Activated CD4-positive, alpha-beta T cell treated with anti-CD3 and anti-CD28 coated beads, Interleukin-2, amount 10 ng/mL, durations not matched to agents 24 days and 14 days (primary cell): ENCODE results near the gene CES4A. TPM values are rescaled to one million over a fixed set of nuclear protein-coding genes. Genes with fewer than 3 reads are reported as not detected.
A peak's percentile ranks its signal among the peaks of the same experiment; 100 is the strongest.
"Not testable (repeated sequence)": the region's sequence is repeated elsewhere in the genome, so short reads cannot be mapped to it uniquely, and the experiment has no call there.

Experiments used
- DNase-seq: peaks from one replicate; pipeline ENCODE4 v3.0.0; 2022
- H3K27ac Mint-ChIP-seq: one replicate; pipeline ENCODE4 v1.8.0; 2022; ENCODE audit warnings: mild to moderate bottlenecking, mixed read lengths
- H3K27me3 Mint-ChIP-seq: one replicate; pipeline ENCODE4 v1.8.0; 2022; ENCODE audit warnings: mixed read lengths
- H3K36me3 Mint-ChIP-seq: one replicate; pipeline ENCODE4 v1.8.0; 2022; ENCODE audit warnings: low read depth, mild to moderate bottlenecking, mixed read lengths
- H3K4me1 Mint-ChIP-seq: one replicate; pipeline ENCODE4 v1.8.0; 2021; ENCODE audit warnings: mixed read lengths
- H3K4me3 Mint-ChIP-seq: one replicate; pipeline ENCODE4 v1.8.0; 2022; ENCODE audit warnings: mild to moderate bottlenecking, moderate library complexity, mixed read lengths
- H3K9me3 Mint-ChIP-seq: one replicate; pipeline ENCODE4 v1.8.0; 2021; ENCODE audit warnings: mixed read lengths
- intact Hi-C: fragments of 100-400 bp; cut with micrococcal nuclease; formaldehyde crosslinking; loops from one replicate; pipeline ENCODE4 v1.15.1; 2023
- total RNA-seq: library from RNA; stranded (reverse); gene quantifications from 2 replicates; pipeline ENCODE4 v1.2.3, GENCODE V29; 2022

Gene CES4A
- total RNA-seq, result 27.0 and 27.5 TPM in 2 replicates

- DNase-seq, result no peak
- peak within 1 kb of the TSS; percentile 97 for H3K27ac Mint-ChIP-seq
- intact Hi-C loops, result no loop called here
- peaks cover 10% of the 10 kb centered on the region for H3K36me3 Mint-ChIP-seq
- H3K27me3 Mint-ChIP-seq, result no peaks in the 10 kb centered on the region
- H3K9me3 Mint-ChIP-seq, result peaks cover 4% of the 10 kb centered on the region
- peak within 1 kb of the TSS; percentile 21 for H3K4me3 Mint-ChIP-seq
- H3K4me1 Mint-ChIP-seq, result peaks cover 45% of the 10 kb centered on the region
These were observed at the start of gene CES4A for GRCh38 chr16:66988197-66988788. TSS of gene CES4A (plus strand) at chr16:66988589. CDS start at chr16:66988773, 184 bp downstream.

GRCh38 chr16:66939366-66939765 lies 49.0 kb upstream of the CES4A start:
- no peaks in the 10 kb centered on the region for H3K9me3 Mint-ChIP-seq
- DNase-seq, result no peak
- intact Hi-C loops, result no loop called here
- no peaks in the 10 kb centered on the region for H3K27me3 Mint-ChIP-seq
- H3K27ac Mint-ChIP-seq, result no peak overlapping the region
- H3K4me1 Mint-ChIP-seq, result peaks cover 21% of the 10 kb centered on the region
- H3K36me3 Mint-ChIP-seq, result peaks cover 36% of the 10 kb centered on the region
- H3K4me3 Mint-ChIP-seq, result no peak overlapping the region

- peaks cover 18% of the 10 kb centered on the region for H3K4me1 Mint-ChIP-seq
- intact Hi-C loops, result no loop called here
- no peak overlapping the region for H3K27ac Mint-ChIP-seq
- H3K36me3 Mint-ChIP-seq, result peaks cover 36% of the 10 kb centered on the region
- no peaks in the 10 kb centered on the region for H3K27me3 Mint-ChIP-seq
- no peak overlapping the region for H3K4me3 Mint-ChIP-seq
- no peaks in the 10 kb centered on the region for H3K9me3 Mint-ChIP-seq
- no peak for DNase-seq
These were observed 48.2 kb upstream of the CES4A start for GRCh38 chr16:66940236-66940635.

GRCh38 chr16:66942981-66943380 lies 45.4 kb upstream of the CES4A start:
- intact Hi-C loops, result no loop called here
- H3K4me1 Mint-ChIP-seq, result peaks cover 9% of the 10 kb centered on the region
- DNase-seq, result no peak
- H3K4me3 Mint-ChIP-seq, result no peak overlapping the region
- no peak overlapping the region for H3K27ac Mint-ChIP-seq
- H3K27me3 Mint-ChIP-seq, result no peaks in the 10 kb centered on the region
- H3K9me3 Mint-ChIP-seq, result no peaks in the 10 kb centered on the region
- peaks cover 25% of the 10 kb centered on the region for H3K36me3 Mint-ChIP-seq

- peaks cover 14% of the 10 kb centered on the region for H3K4me1 Mint-ChIP-seq
- H3K4me3 Mint-ChIP-seq, result no peak overlapping the region
- peaks cover 5% of the 10 kb centered on the region for H3K27me3 Mint-ChIP-seq
These were observed 44.8 kb upstream of the CES4A start for GRCh38 chr16:66943426-66944053.

GRCh38 chr16:66944054-66944441 lies 44.3 kb upstream of the CES4A start:
- no peaks in the 10 kb centered on the region for H3K9me3 Mint-ChIP-seq
- H3K27me3 Mint-ChIP-seq, result peaks cover 10% of the 10 kb centered on the region
- intact Hi-C loops, result no loop called here
- no peak overlapping the region for H3K4me3 Mint-ChIP-seq
- H3K36me3 Mint-ChIP-seq, result peaks cover 21% of the 10 kb centered on the region
- H3K4me1 Mint-ChIP-seq, result peaks cover 15% of the 10 kb centered on the region
- H3K27ac Mint-ChIP-seq, result no peak overlapping the region
- no peak for DNase-seq

More at GRCh38 chr16:66943426-66944053, 44.8 kb upstream of the CES4A start:
- no peaks in the 10 kb centered on the region for H3K9me3 Mint-ChIP-seq
- H3K27ac Mint-ChIP-seq, result no peak overlapping the region
- H3K36me3 Mint-ChIP-seq, result peaks cover 24% of the 10 kb centered on the region
- no peak for DNase-seq
- intact Hi-C loops, result no loop called here

- intact Hi-C loops, result loop anchor here (5.0 kb wide), 1 partner anchor 212 kb away; the partner anchor contains the start of genes FBXL8 and TRADD
- not testable (repeated sequence) for DNase-seq, H3K4me3 Mint-ChIP-seq, H3K27ac Mint-ChIP-seq, H3K9me3 Mint-ChIP-seq
- Mint-ChIP-seq H3K4me1 (peaks cover 15% of the 10 kb centered on the region), H3K27me3 (peaks cover 19% of the 10 kb centered on the region), H3K36me3 (peaks cover 17% of the 10 kb centered on the region)
These were observed 43.4 kb upstream of the CES4A start for GRCh38 chr16:66944971-66945370.

- DNase-seq, result no peak
- peaks cover 18% of the 10 kb centered on the region for H3K4me1 Mint-ChIP-seq
- no peak overlapping the region for H3K27ac Mint-ChIP-seq
- H3K27me3 Mint-ChIP-seq, result peaks cover 24% of the 10 kb centered on the region
- intact Hi-C loops, result loop anchor here (5.0 kb wide), 1 partner anchor 211 kb away; the partner anchor contains the start of genes FBXL8 and TRADD
- no peaks in the 10 kb centered on the region for H3K9me3 Mint-ChIP-seq
- H3K4me3 Mint-ChIP-seq, result no peak overlapping the region
- peaks cover 17% of the 10 kb centered on the region for H3K36me3 Mint-ChIP-seq
These were observed 42.5 kb upstream of the CES4A start for GRCh38 chr16:66945939-66946338.

- intact Hi-C loops, result loop anchor here (5.0 kb wide), 1 partner anchor 211 kb away; the partner anchor contains the start of genes FBXL8 and TRADD
- H3K27ac Mint-ChIP-seq, result no peak overlapping the region
- H3K4me3 Mint-ChIP-seq, result no peak overlapping the region
- DNase-seq, result no peak
- H3K36me3 Mint-ChIP-seq, result peaks cover 14% of the 10 kb centered on the region
- no peaks in the 10 kb centered on the region for H3K9me3 Mint-ChIP-seq
- peaks cover 18% of the 10 kb centered on the region for H3K4me1 Mint-ChIP-seq
- peaks cover 29% of the 10 kb centered on the region for H3K27me3 Mint-ChIP-seq
These were observed 41.8 kb upstream of the CES4A start for GRCh38 chr16:66946541-66946940.

- Mint-ChIP-seq H3K9me3 (no peaks in the 10 kb centered on the region), H3K4me3 (no peak overlapping the region), H3K27me3 (peaks cover 32% of the 10 kb centered on the region), H3K27ac (peak overlapping the region; percentile 23), H3K36me3 (peaks cover 11% of the 10 kb centered on the region), H3K4me1 (peaks cover 18% of the 10 kb centered on the region)
- DNase-seq, result no peak
- intact Hi-C loops, result loop anchor here (1.0 to 5.0 kb wide), 2 partner anchors 52 to 210 kb away; partner anchors contain the start of genes FBXL8 and TRADD
These were observed 41.5 kb upstream of the CES4A start for GRCh38 chr16:66946974-66947301.

GRCh38 chr16:66947302-66948065 lies 40.9 kb upstream of the CES4A start:
- H3K36me3 Mint-ChIP-seq, result peaks cover 6% of the 10 kb centered on the region

GRCh38 chr16:66948134-66948836 lies 40.1 kb upstream of the CES4A start:
- peak; percentile 70 for DNase-seq
- H3K27me3 Mint-ChIP-seq, result peaks cover 37% of the 10 kb centered on the region
- intact Hi-C loops, result loop anchor here (5.0 kb wide), 1 partner anchor 209 kb away; the partner anchor contains the start of genes FBXL8 and TRADD
- peak overlapping the region; percentile 89 for H3K4me3 Mint-ChIP-seq
- H3K27ac Mint-ChIP-seq, result peak overlapping the region; percentile 48
- no peaks in the 10 kb centered on the region for H3K9me3 Mint-ChIP-seq
- peaks cover 18% of the 10 kb centered on the region for H3K4me1 Mint-ChIP-seq
- no peaks in the 10 kb centered on the region for H3K36me3 Mint-ChIP-seq

More at GRCh38 chr16:66947302-66948065, 40.9 kb upstream of the CES4A start:
- Mint-ChIP-seq H3K27ac (peak overlapping the region; percentile 23), H3K27me3 (peaks cover 32% of the 10 kb centered on the region), H3K9me3 (no peaks in the 10 kb centered on the region), H3K4me3 (peak overlapping the region; percentile 89), H3K4me1 (peaks cover 18% of the 10 kb centered on the region)
- intact Hi-C loops, result loop anchor here (1.0 to 5.0 kb wide), 2 partner anchors 52 to 210 kb away; partner anchors contain the start of genes FBXL8 and TRADD
- DNase-seq, result peak; percentile 96

GRCh38 chr16:66948837-66949225 lies 39.6 kb upstream of the CES4A start:
- no peaks in the 10 kb centered on the region for H3K9me3 Mint-ChIP-seq
- no peak overlapping the region for H3K27ac Mint-ChIP-seq
- DNase-seq, result no peak
- peak overlapping the region; percentile 89 for H3K4me3 Mint-ChIP-seq
- intact Hi-C loops, result loop anchor here (5.0 kb wide), 1 partner anchor 208 kb away; the partner anchor contains the start of genes FBXL8 and TRADD
- H3K4me1 Mint-ChIP-seq, result peaks cover 20% of the 10 kb centered on the region
- no peaks in the 10 kb centered on the region for H3K36me3 Mint-ChIP-seq
- peaks cover 38% of the 10 kb centered on the region for H3K27me3 Mint-ChIP-seq
